Spleen (tissue), 11 donors: ENCODE data around the gene GNG5. TPM values are rescaled to one million over a fixed set of nuclear protein-coding genes. Genes with fewer than 3 reads are reported as not detected.
"Not testable (repeated sequence)": the region's sequence is repeated elsewhere in the genome, so short reads cannot be mapped to it uniquely, and the experiment has no call there.

Source experiments
- DNase-seq: peaks from one replicate; pipeline ENCODE4 v3.0.0-alpha.2; 2020
- H3K27ac ChIP-seq, 8 donors: fragments of 200-600 bp; sonication (generic) in 7 of 8; 1 replicate in 4 of 8; 2 replicates in 4 of 8; pipeline versions ENCODE4 v1.5.0 to v1.8.0; 2016 to 2021; ENCODE audit warnings: inconsistent platforms in 4 of 8, mild to moderate bottlenecking in 4 of 8, moderate library complexity in 1 of 8
- H3K27me3 ChIP-seq, 7 donors: fragments of 200-600 bp; sonication (generic) in 6 of 7; replicated peaks in 1 of 7; 1 replicate in 4 of 7; 2 replicates in 3 of 7; pipeline versions ENCODE4 v1.5.0 to v1.8.0; 2016 to 2021; ENCODE audit warnings: inconsistent platforms in 3 of 7, mild to moderate bottlenecking in 1 of 7
- H3K36me3 ChIP-seq, 6 donors: fragments of 200-600 bp; sonication (generic) in 5 of 6; 1 replicate in 4 of 6; 2 replicates in 2 of 6; pipeline versions ENCODE4 v1.5.0 to v1.8.0; 2016 to 2021; ENCODE audit warnings: inconsistent platforms in 2 of 6
- H3K4me1 ChIP-seq, 6 donors: fragments of 200-600 bp; sonication (generic) in 5 of 6; 1 replicate in 3 of 6; 2 replicates in 3 of 6; pipeline versions ENCODE4 v1.5.0 to v1.8.0; 2016 to 2021; ENCODE audit warnings: inconsistent platforms in 3 of 6
- H3K4me3 ChIP-seq, 8 donors: fragments of 200-600 bp; sonication (generic) in 7 of 8; 1 replicate in 4 of 8; 2 replicates in 4 of 8; pipeline versions ENCODE4 v1.5.0 to v1.8.0; 2016 to 2021; ENCODE audit warnings: inconsistent platforms in 4 of 8, mild to moderate bottlenecking in 4 of 8, moderate library complexity in 2 of 8
- H3K9me3 ChIP-seq, 8 donors: fragments of 200-600 bp; sonication (generic) in 7 of 8; 1 replicate in 4 of 8; 2 replicates in 4 of 8; pipeline versions ENCODE4 v1.5.0 to v1.8.0; 2016 to 2021; ENCODE audit warnings: inconsistent platforms in 4 of 8
- CTCF ChIP-seq, 11 experiments: fragments of 200-600 bp in 7 of 11; fragments of 450-650 bp in 4 of 11; sonication (generic) in 4 of 11; IDR thresholded peaks in 8 of 11; conservative IDR thresholded peaks in 3 of 11; 1 replicate in 7 of 11; 2 replicates in 4 of 11; pipeline versions ENCODE4 v1.4.0 to v1.8.0; 2016 to 2021; ENCODE audit warnings: antibody characterized with exemption in 11 of 11, inconsistent platforms in 4 of 11, mild to moderate bottlenecking in 1 of 11
- POLR2A ChIP-seq, 3 donors: fragments of 450-650 bp; IDR thresholded peaks; one replicate each; pipeline ENCODE4 v1.5.1; 2017; ENCODE audit warnings: antibody characterized with exemption in 3 of 3, mild to moderate bottlenecking in 1 of 3
- POLR2AphosphoS5 ChIP-seq, 3 donors: sonication (generic); formaldehyde crosslinking; IDR thresholded peaks; one replicate each; pipeline ENCODE4 v1.5.1; 2017; ENCODE audit warnings: antibody characterized with exemption in 3 of 3
- WGBS, 5 donors: extraction: QIAGEN DNeasy Blood & Tissue Kit in 3 of 5; methylation state at CpG; one replicate each; pipeline versions ENCODE4 v1.1.5 to v1.1.7; 2013 to 2018; 5-methylcytosine and 5-hydroxymethylcytosine counted together
- intact Hi-C: fragments of 100-400 bp; cut with DNase I; formaldehyde crosslinking; loops from one replicate; pipeline ENCODE4 v1.15.0; 2023; ENCODE audit warnings: low total_unique reads
- polyA plus RNA-seq, 3 donors: library from polyadenylated mRNA; stranded (reverse); fragments of 200-250 nt; gene quantifications; one replicate each; pipeline ENCODE4 v1.2.1, GENCODE V29; 2013
- total RNA-seq, 7 donors: library from RNA; depleted of rRNA in 3 of 7; stranded (reverse); fragments of >200 nt in 3 of 7; fragmentation: NEBNext Ultra II Directional in 4 of 7; extraction: Animal tissue kit (Norgen Biotek cat#: 25700) in 4 of 7; gene quantifications; one replicate each; pipeline versions ENCODE4 v1.1.0 to v1.2.1, GENCODE V29; 2016 to 2021
- donor health status: healthy with polysubstance abuse.
- donor health status: DM: no; HTN: no; CAD: no; lungs with moderate emphysema.
- donor health status: DM: no; HTN: no; CAD: no.
- donor health status: Bipolar disorder and iron deficiency.
- donor health status: healthy.
- donor health status: DM: no; HTN: no; CAD: no.
- donor health status: DM: yes; HTN: yes; CAD: no.

Gene GNG5
- total and polyA plus RNA-seq, 10 donors, result 56.5 to 162 (median 90.4) TPM

- TF ChIP-seq CTCF (IDR thresholded peaks at IDR 0.05 in 8 of 11, conservative IDR thresholded peaks at IDR 0.05 in 3 of 11) (no peak), POLR2A (IDR thresholded peaks at IDR 0.05) (no peak), POLR2AphosphoS5 (IDR thresholded peaks at IDR 0.05) (no peak)
- no peaks in the 10 kb centered on the region for H3K36me3 ChIP-seq
- no peak overlapping the region for H3K27ac ChIP-seq
- intact Hi-C loops, result no loop called here
- no peaks in the 10 kb centered on the region for H3K4me1 ChIP-seq
- no peak overlapping the region for H3K4me3 ChIP-seq
- 66 to 84% (median 73%) methylated on average over 2 of the region's 2 CpGs for WGBS, 5 donors
- H3K27me3 ChIP-seq, result peaks cover 0 to 10% (median 0%) of the 10 kb centered on the region in 7 donors
- no peak for DNase-seq
- no peaks in the 10 kb centered on the region for H3K9me3 ChIP-seq
Observed at GRCh38 chr1:84450910-84451309, 55.5 kb downstream of the GNG5 start.

- H3K4me3 ChIP-seq, H3K9me3 ChIP-seq, H3K4me1 ChIP-seq, H3K36me3 ChIP-seq, intact Hi-C loops, DNase-seq, H3K27ac ChIP-seq: not testable (repeated sequence)
- peaks cover 0 to 10% (median 0%) of the 10 kb centered on the region in 7 donors for H3K27me3 ChIP-seq
- WGBS, 5 donors, result 93 to 96% (median 95%) methylated on average over 3 of the region's 3 CpGs
Observed at GRCh38 chr1:84448704-84449103, 57.7 kb downstream of the GNG5 start.

Other genes with a start within 250 kb of the GNG5 start
- 1 to 10 TPM in 5 of 7 donors, under 1 TPM in 2; 0.72 to 2.8 (median 1.3) TPM for gene SAMD13, start 204.9 kb downstream of the GNG5 start, total RNA-seq
- 1 to 10 TPM in 2 of 3 donors, under 1 TPM in 1; 0.39 to 2.0 (median 1.7) TPM for gene SAMD13, start 204.9 kb downstream of the GNG5 start, polyA plus RNA-seq
- 1 to 10 TPM in 1 of 7 donors, under 1 TPM in 4, not detected in 2; 0.32 to 1.7 (median 0.57) TPM for gene DNASE2B, start 108.1 kb downstream of the GNG5 start, total RNA-seq
- gene DNASE2B, start 108.1 kb downstream of the GNG5 start, polyA plus RNA-seq, result 1 to 10 TPM in 1 of 3 donors, under 1 TPM in 2; 0.13 to 4.6 (median 0.36) TPM
- 10 to 100 TPM; 22.4 to 54.8 (median 26.5) TPM for gene RPF1, start 27.3 kb downstream of the GNG5 start, total RNA-seq
- 10 to 100 TPM; 28.7 to 38.1 (median 29.8) TPM for gene RPF1, start 27.3 kb downstream of the GNG5 start, polyA plus RNA-seq
- gene SPATA1, start 195 bp downstream of the GNG5 start, total RNA-seq, result 1 to 10 TPM; 1.4 to 3.0 (median 1.9) TPM
- 1 to 10 TPM in 1 of 3 donors, under 1 TPM in 2; 0.67 to 1.0 (median 0.83) TPM for gene SPATA1, start 195 bp downstream of the GNG5 start, polyA plus RNA-seq
- gene CTBS, start 67.9 kb upstream of the GNG5 start, total RNA-seq, result 10 to 100 TPM; 28.3 to 43.3 (median 38.8) TPM
- gene CTBS, start 67.9 kb upstream of the GNG5 start, polyA plus RNA-seq, result 10 to 100 TPM in 1 of 3 donors, 1 to 10 TPM in 2; 7.0 to 11.6 (median 9.7) TPM
- 10 to 100 TPM in 3 of 7 donors, 1 to 10 TPM in 4; 8.0 to 14.2 (median 9.5) TPM for gene SSX2IP, start 183.9 kb upstream of the GNG5 start, total RNA-seq
- 1 to 10 TPM; 2.8 to 4.1 (median 3.8) TPM for gene SSX2IP, start 183.9 kb upstream of the GNG5 start, polyA plus RNA-seq